Activated CD4-positive, alpha-beta T cell treated with anti-CD3 and anti-CD28 coated beads for 4 hours (primary cell): ENCODE data around the gene TMC8.
"Not testable (repeated sequence)": the region's sequence is repeated elsewhere in the genome, so short reads cannot be mapped to it uniquely, and the experiment has no call there.

Experiments
- DNase-seq, 2 donors: peaks; one replicate each; pipeline ENCODE4 v3.0.0-alpha.2; 2020

The TMC8 gene

DNA sequence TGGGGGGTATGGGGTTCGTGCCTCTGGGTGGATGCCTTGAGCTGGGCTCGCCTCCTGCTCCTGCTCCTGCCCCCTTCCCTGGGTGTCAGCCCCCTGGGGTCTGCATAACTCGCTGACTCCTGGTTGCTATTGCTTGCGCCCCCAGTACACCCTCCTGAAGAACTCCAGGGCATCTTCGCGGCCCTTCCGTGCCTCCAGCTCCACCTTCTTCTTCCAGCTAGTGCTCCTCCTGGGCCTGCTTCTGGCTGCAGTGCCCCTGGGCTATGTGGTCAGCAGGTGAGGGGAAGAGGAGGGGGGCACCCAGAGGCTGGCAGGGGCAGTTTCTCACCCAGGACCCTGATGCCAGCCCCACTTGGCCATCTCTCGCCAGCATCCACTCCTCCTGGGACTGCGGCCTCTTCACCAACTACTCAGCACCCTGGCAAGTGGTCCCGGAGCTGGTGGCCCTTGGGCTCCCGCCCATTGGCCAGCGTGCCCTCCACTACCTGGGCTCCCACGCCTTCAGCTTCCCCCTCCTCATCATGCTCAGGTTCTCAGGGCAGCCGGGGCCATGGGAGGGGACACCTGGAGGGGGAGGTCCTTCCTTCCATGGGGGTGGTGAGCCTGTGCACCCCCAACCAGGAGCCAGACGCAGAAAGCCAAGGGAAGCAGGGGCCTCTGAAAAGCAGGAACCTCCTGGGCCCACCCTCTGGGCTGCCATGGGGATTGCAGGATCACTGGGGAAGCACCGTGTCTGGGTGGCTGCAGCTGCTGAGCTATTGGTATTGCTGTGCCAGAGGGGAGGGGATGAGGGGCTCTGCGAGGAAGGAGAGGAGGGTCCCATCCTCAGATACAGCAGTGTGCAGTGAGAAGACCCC is 7.9 kb downstream of the TMC8 start:
- DNase-seq = no peak

- DNase-seq = not testable (repeated sequence)
Observed at GRCh38 chr17:78139861-78140168, 9.2 kb downstream of the TMC8 start.

GRCh38 chr17:78140169-78141051 is 9.8 kb downstream of the TMC8 start:
- DNase-seq = peak; percentile 91 to 92

DNA sequence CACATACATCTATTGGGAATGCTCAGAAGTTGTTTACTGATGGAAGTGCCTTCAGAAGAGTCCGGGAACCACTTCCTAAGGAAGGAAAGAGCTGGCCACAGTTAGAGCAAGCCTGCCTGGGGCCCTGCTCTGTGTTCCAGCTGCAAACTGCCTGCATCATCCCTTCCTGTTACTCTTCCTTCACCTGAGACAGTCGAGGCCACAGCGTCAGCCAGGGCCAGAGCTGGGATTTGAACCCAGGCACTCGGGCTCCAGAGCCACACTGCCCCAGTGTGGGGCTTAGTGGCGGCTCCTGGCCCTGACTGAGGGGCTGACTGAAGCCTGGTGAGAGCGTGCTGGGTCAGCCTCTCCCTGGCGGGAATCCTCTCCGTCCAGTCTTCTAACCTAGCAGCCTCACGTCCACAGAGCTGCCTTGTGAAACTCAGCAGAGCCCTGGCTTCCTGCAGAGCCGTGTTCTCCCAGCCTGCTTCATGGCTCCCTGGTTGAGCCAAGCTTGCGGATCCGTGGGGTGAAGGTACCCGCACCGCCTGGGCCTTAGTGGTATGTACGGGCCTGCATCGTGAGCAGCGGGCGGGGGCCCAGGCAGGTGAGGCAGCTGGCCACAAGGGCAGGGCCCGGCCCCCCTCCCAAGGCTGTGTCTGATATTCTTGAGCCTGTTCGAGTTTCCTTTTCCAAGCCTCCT is 11.0 kb downstream of the TMC8 start:
- no peak for DNase-seq

DNA sequence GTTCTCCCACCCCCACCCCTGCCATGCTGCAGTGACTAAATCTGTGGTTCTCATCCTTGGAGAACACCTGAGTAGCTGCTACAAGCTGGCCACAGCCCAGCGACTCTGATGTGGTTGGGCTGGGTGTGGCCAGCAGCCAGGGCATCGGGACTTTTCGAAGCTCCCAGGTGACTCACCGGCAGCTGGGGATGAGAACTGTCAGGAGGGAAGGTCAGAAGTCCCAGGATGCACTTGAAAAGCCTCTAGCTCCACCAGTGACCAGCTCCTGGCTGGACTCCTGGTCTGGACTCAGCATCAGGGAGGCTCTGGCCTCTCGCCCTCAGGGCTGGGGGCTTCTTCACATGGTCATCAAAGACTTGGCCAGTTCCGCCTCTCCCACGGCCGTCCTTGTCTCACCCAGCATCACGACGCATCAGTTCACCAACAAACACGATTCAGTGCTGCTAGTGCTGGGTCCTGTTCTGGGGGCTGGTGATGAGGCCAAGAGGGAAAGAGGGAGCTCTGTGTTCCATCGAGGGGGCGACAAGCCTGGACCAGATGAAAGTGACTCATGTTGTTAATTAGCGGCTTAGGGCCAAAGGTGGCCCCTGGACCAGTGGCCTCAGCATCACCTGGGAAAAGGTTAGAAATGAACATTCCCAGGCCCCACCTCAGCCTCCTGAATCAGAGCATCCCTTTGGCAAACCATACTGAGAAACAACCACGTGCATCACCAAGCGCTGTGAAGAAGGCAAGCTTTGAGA is 11.7 kb downstream of the TMC8 start:
- no peak for DNase-seq

DNA sequence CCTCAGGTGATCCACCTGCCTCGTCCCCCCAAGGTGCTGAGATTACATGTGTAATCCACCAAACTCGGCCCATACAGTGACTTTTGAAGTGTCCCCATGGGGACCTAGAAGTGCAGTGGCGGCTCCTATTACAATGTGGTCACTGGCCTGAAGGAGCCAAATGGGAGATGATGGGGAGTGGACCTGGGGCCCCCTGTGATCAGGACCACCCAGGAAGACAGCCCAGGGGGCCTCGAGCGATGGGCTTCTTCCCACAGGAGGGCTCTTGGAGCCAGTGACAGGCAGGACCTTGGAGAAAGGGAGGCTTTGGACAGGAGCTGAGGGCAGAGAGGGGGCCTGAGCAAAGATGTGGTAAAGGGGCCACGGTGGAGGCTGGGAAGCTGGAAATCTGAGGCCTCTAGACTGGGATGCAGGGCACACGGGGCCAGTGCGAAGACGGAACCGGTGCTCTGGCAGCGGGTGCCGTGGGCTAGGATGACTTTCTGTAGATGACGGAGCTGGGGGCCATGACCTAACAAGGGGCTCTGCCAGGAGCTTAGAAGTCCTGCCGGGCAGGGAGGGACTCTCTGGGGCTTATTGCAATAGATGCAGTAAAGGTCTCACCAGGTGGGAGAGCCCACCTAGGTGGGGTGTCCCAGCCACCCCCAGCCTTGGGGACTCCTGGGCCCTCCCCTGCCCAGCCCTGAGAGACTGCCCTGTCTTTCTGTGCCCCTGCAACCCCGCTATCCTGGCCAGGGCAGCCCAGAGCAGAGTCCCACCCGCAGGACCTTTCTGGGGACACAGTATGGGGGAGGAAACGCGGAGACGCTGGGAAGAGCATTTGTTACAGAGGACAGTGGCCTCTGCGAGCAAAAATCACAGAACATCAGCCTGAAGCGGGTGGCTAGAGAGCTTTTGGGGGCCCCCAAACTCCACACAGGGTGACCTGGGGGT is 12.9 kb downstream of the TMC8 start:
- DNase-seq = no peak

DNA sequence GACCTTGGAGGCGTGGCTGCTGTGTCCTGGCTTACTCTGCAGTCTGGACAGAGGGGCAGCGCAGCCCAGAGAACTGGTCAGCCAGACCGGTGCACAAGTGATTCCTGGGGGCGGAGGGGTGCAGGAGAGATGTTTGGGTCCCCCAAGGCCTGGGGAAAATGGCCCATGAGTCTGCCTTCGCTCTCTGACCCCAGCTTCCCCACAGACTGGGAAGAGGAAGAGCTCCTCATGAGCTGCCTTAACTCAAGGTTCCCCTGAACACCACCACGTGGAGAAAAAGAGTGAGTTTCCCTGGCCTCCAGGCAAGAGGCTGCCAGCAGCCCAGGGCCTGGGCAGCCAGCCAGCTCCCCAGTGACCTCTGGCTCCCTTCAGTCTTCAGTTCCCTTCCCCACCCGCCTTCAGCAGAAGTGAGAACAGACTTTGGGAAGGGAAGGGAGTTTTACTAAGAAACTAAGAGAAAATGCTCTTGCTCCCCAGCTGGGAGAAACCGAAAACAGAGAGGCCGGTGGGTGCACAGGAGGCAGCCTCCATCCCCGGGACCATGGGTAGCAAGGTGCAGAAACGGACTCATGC is 13.7 kb downstream of the TMC8 start:
- no peak for DNase-seq

GRCh38 chr17:78144736-78145641 is 14.4 kb downstream of the TMC8 start:
- no peak for DNase-seq

DNA sequence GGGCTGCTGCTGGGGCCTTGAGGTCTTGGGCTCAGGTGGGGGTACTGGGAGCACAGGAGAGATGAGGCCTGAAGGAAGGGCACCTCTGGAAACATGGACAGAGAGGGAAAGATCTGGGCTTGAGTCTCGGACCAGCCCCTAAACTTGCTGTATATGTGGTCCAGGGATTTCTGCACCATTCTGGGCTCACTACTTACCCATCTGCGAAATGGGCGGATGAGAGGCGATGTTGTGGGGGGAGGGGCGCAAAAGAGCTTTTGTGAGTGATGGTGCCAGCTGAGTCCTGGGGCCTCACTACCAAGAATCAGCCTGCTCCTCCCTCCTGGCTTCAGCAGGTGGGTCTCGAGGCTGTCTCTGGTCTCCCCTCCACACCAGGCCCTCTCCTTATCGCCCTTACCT is 15.9 kb downstream of the TMC8 start:
- DNase-seq = no peak

- no peak for DNase-seq
Observed at GRCh38 chr17:78146881-78147280, 16.3 kb downstream of the TMC8 start.

GRCh38 chr17:78147315-78147998 is 16.9 kb downstream of the TMC8 start:
- DNase-seq = no peak

- DNase-seq = no peak
Observed at GRCh38 chr17:78148286-78149016, 17.9 kb downstream of the TMC8 start.

- DNase-seq = no peak
Observed at GRCh38 chr17:78151514-78152008, 21.0 kb downstream of the TMC8 start.

DNA sequence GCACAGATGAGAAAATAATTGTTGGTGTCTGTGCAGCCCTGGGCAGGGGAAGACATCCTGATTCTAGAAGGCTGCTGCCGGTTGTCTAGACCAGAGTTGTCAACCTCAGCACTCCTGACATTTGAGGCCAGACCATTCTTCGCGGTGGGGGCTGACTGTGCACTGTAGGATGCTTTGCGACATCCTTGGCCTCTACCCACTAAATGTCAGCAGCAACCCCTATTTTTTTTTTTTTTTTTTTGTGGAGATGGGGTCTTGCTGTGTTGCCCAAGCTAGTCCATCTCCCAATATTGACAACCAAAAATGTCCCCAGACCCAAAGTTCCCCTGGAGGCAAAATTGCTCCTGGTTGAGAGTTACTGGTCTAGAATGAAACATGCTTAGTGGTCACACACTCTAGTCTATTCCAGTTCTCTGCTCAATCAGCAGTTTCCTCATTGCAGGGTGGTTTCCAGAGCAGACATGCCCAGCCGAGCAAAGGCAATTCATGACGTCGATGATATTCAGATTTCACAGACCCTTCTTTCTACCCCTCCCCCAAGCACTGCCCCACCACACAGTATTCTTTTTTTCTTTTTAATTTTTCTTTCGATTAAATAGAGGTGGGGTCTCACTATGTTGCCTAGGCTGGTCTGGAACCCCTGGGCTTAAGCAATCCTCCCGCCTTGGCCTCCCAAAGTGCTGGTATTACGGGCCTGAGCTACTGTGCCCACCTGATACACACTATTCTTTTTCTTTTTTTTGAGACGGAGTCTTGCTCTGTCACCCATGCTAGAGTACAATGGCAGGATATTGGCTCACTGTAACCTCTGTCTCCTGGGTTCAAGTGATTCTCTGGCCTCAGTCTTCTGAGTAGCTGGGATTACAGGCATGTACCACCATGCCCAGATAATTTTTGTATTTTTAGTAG is 24.6 kb downstream of the TMC8 start:
- DNase-seq = no peak

DNA sequence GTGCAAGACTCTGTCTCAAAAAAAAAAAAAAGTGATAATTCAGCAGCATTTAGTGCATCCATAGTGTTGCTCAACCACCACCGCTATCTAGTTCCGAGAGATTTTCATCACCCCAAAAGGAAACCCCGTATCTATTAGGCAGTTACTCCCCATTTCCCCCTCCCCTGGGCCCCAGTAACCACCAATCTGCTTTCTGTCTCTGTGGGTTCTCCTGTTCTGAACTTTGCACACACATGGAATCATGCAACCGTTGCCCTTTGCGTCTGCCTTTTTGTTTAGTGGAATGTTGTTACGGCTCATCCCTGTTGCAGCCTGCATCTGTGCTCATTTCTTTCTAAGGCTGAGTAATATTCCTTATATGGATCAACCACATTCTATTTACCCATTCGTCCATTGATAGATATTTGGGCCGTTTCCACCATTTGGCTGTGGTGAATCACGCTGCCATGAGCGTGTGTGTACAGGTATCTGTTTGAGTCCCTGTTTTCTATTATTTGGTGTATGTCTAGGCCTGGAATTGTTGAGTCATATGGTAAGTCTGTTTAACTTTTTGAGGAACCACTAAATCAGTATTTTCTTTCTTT is 29.1 kb downstream of the TMC8 start:
- DNase-seq = no peak

GRCh38 chr17:78163881-78164747 is 33.5 kb downstream of the TMC8 start:
- no peak for DNase-seq
